IPS-18a (cell line): ENCODE results near the gene FERD3L.

Source experiments
- H3K27ac ChIP-seq: one replicate; pipeline ENCODE4 v1.5.1; 2013; ENCODE audit warnings: low read length
- H3K27me3 ChIP-seq: one replicate; pipeline ENCODE4 v1.6.1; 2013; ENCODE audit warnings: mild to moderate bottlenecking, low read length; ENCODE audit not compliant: control insufficient read depth, insufficient read depth
- H3K36me3 ChIP-seq: one replicate; pipeline ENCODE4 v1.6.1; 2013; ENCODE audit warnings: low read depth, low read length; ENCODE audit not compliant: control insufficient read depth
- H3K4me1 ChIP-seq: one replicate; pipeline ENCODE4 v1.6.1; 2013; ENCODE audit warnings: low read depth, low read length; ENCODE audit not compliant: control insufficient read depth
- H3K4me3 ChIP-seq: one replicate; pipeline ENCODE4 v1.5.1; 2013; ENCODE audit warnings: low read length
- H3K9ac ChIP-seq: one replicate; pipeline ENCODE4 v1.6.1; 2013; ENCODE audit warnings: mild to moderate bottlenecking, low read length, moderate library complexity
- H3K9me3 ChIP-seq: one replicate; pipeline ENCODE4 v1.6.1; 2013; ENCODE audit warnings: low read depth, low read length; ENCODE audit not compliant: control insufficient read depth

FERD3L gene

GRCh38 chr7:19133886-19134285 is 11.3 kb downstream of the FERD3L start:
- Histone ChIP-seq H3K4me3 (no peak overlapping the region), H3K27ac (no peak overlapping the region), H3K9ac (no peak overlapping the region), H3K9me3 (no peaks in the 10 kb centered on the region), H3K4me1 (no peaks in the 10 kb centered on the region), H3K36me3 (no peaks in the 10 kb centered on the region), H3K27me3 (no peaks in the 10 kb centered on the region)

DNA sequence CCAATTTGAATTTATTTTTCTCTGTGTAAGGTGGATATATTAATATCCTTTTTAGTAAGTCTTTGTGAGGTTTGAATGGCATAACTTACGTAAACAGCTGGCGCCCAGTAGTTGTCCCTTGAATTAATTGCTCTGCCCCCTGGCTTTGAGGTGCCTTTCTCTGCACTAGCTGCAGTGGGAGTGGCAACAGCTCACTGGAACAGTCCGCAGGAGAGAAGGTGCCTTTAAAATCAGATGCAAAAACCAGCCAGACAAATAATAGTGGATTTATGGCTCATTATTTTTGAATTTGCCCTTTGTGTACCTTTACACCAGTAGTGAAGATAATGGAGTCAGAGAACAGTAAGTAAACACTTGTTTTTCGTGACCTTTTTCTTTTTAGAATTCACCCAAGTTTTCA is 11.8 kb downstream of the FERD3L start:
- no peak overlapping the region for H3K9ac ChIP-seq
- H3K27me3 ChIP-seq: no peaks in the 10 kb centered on the region
- no peaks in the 10 kb centered on the region for H3K4me1 ChIP-seq
- no peaks in the 10 kb centered on the region for H3K9me3 ChIP-seq
- H3K36me3 ChIP-seq: no peaks in the 10 kb centered on the region
- no peak overlapping the region for H3K4me3 ChIP-seq
- H3K27ac ChIP-seq: no peak overlapping the region

DNA sequence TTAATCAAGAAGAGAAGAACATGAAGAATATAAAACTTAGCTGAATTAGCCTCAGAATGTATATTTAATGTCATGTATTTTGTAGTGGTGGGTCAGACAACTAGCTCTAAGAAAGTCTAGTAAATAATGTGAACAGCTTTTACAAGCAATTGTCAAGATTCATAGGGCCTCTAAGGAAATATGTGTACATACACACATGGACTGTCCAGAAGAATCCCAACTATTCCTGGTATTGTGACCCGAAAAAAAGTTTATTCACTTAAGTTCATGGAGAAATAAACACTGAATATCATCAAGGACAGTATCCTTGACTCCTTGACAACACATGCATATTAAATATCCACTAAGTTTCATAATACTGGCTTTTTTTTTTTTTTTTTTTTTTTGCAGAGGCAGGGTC is 16.4 kb downstream of the FERD3L start:
- no peak overlapping the region for H3K9ac ChIP-seq
- no peak overlapping the region for H3K27ac ChIP-seq
- H3K9me3 ChIP-seq: no peaks in the 10 kb centered on the region
- H3K4me1 ChIP-seq: no peaks in the 10 kb centered on the region
- H3K36me3 ChIP-seq: no peaks in the 10 kb centered on the region
- no peak overlapping the region for H3K4me3 ChIP-seq
- H3K27me3 ChIP-seq: no peaks in the 10 kb centered on the region

DNA sequence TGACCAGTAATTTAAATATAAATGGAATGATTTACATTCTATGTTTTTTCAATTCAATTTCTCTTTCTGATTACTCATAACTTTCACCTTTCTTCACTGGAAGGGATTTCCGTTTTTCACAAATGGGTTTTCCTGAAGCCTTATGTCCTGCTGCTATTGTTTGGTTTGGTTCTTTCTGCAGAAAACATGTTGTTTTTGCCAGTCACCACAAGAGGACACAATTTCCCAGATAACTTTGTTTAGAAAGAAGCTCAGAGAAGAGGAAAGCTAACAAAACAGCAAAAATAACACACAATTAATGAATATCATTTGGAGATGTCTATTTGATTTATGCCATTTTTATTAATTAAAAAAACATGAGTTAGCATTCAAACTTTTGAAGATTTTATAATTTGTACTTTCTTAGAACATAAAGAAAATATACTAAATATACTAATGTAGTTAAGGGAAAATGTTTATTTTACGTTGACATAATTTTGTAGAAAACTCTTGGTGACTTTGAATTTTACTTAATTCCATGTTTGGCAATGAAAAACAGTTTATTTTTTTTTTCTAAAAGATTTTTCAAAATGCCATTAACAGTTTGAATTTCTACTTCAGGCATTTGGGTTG is 23.1 kb downstream of the FERD3L start:
- Histone ChIP-seq H3K4me1 (peaks cover 15% of the 10 kb centered on the region), H3K4me3 (no peak overlapping the region), H3K9me3 (no peaks in the 10 kb centered on the region), H3K9ac (no peak overlapping the region), H3K27ac (no peak overlapping the region), H3K36me3 (no peaks in the 10 kb centered on the region), H3K27me3 (peaks cover 51% of the 10 kb centered on the region)

GRCh38 chr7:19119870-19120486 is 25.2 kb downstream of the FERD3L start:
- H3K27me3 ChIP-seq: peaks cover 70% of the 10 kb centered on the region

GRCh38 chr7:19119372-19119771 is 25.8 kb downstream of the FERD3L start:
- H3K27ac ChIP-seq: no peak overlapping the region
- H3K36me3 ChIP-seq: no peaks in the 10 kb centered on the region
- H3K4me1 ChIP-seq: peaks cover 20% of the 10 kb centered on the region
- H3K9me3 ChIP-seq: no peaks in the 10 kb centered on the region
- H3K27me3 ChIP-seq: peaks cover 76% of the 10 kb centered on the region
- peak overlapping the region; percentile 56 for H3K4me3 ChIP-seq
- no peak overlapping the region for H3K9ac ChIP-seq

More at GRCh38 chr7:19119870-19120486, 25.2 kb downstream of the FERD3L start:
- Histone ChIP-seq H3K9ac (no peak overlapping the region), H3K4me3 (no peak overlapping the region), H3K9me3 (no peaks in the 10 kb centered on the region), H3K36me3 (no peaks in the 10 kb centered on the region), H3K27ac (no peak overlapping the region), H3K4me1 (peaks cover 20% of the 10 kb centered on the region)

- no peak overlapping the region for H3K9ac ChIP-seq
- peaks cover 20% of the 10 kb centered on the region for H3K4me1 ChIP-seq
- H3K9me3 ChIP-seq: no peaks in the 10 kb centered on the region
- H3K4me3 ChIP-seq: peak overlapping the region; percentile 56
- H3K36me3 ChIP-seq: no peaks in the 10 kb centered on the region
- peaks cover 82% of the 10 kb centered on the region for H3K27me3 ChIP-seq
- no peak overlapping the region for H3K27ac ChIP-seq
These were observed 26.4 kb downstream of the FERD3L start for GRCh38 chr7:19118636-19119371.

DNA sequence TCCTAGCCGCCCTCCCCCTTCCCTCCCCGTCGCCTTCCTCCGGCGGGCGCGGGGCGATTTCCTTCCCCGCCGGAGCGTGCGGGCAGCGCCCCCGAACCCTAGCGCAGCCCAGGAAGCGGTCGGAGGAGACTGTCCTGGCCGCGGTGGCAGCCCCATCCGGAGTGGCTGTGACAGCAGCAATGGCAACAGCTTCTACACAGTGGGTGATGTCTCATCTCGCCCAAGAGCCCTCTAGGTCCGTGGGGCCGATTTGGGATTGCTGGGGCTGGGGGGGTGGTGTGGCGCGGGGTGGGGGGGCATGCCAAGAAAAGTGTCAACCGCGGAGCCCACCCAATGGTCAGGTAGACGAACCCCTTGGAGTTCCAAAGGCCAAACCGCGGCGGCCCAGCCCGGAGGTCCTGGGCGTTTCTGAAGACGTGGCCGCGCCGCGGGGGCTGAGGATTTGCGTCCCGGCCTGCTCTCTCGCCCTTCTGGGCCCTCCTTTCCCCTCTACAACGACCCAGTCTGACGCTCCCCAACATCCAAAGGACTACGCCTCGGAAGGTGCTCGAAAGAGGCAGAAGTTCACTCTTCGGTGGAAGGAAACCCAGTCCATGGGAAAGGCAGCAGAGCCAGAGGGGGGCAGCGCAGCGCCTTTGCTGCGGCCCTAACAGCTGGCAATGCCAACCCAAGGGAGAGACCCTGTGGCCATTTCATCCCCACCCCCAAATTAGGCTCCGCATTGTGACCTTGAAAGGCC is 27.2 kb downstream of the FERD3L start:
- Histone ChIP-seq H3K9ac (no peak overlapping the region), H3K36me3 (no peaks in the 10 kb centered on the region), H3K27ac (no peak overlapping the region), H3K4me1 (peaks cover 20% of the 10 kb centered on the region), H3K4me3 (peak overlapping the region; percentile 56), H3K9me3 (peaks cover under 1% of the 10 kb centered on the region), H3K27me3 (peaks cover 89% of the 10 kb centered on the region)

DNA sequence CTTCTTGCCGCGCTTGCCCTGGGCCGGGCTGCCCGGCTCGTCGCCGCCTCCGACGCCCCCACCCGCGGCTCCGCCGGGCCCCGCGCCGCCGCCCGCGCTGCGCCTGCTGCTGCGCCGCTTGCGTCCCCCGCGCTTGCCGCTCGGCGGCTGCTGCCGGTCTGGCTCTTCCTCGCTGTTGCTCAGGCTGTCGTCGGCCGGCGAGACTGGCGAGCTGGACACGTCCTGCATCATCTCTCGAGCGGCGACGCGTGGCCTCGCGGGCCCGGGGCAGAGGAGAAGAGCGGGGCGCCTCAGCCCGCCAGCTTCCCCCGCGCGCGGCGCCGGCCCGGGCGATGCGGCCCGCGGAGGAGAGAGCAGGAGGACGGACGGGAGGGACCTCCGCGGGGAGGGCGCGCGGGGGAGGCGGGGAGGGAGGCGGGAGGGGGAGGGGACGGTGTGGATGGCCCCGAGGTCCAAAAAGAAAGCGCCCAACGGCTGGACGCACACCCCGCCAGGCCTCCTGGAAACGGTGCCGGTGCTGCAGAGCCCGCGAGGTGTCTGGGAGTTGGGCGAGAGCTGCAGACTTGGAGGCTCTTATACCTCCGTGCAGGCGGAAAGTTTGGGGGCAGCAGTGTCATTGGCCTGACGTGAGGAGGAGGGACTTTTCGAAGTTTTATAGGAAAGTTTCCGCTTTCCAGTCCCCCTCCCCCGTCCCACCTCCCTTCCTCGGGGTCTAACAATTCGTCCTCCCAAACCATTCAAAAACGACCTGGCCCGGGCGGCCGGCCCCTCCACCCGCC is 27.9 kb downstream of the FERD3L start, which contains the start of gene TWIST1:
Gene TWIST1, minus strand, starts transcription at position 546 of the 779 bp plus-strand sequence. Its CDS starts 315 bp downstream, at position 231.
- peaks cover 97% of the 10 kb centered on the region for H3K27me3 ChIP-seq
- H3K27ac ChIP-seq: no peak within 1 kb of the TSS
- no peak within 1 kb of the TSS for H3K9ac ChIP-seq
- H3K4me3 ChIP-seq: peak within 1 kb of the TSS; percentile 72
- peaks cover 21% of the 10 kb centered on the region for H3K4me1 ChIP-seq
- H3K9me3 ChIP-seq: peaks cover 3% of the 10 kb centered on the region
- no peaks in the 10 kb centered on the region for H3K36me3 ChIP-seq

GRCh38 chr7:19116121-19117090 is 28.8 kb downstream of the FERD3L start:
- peak overlapping the region; percentile 72 for H3K4me3 ChIP-seq
- peaks cover 29% of the 10 kb centered on the region for H3K4me1 ChIP-seq
- H3K9me3 ChIP-seq: peaks cover 3% of the 10 kb centered on the region
- H3K36me3 ChIP-seq: no peaks in the 10 kb centered on the region
- H3K27ac ChIP-seq: no peak overlapping the region
- H3K27me3 ChIP-seq: peaks cover 98% of the 10 kb centered on the region
- no peak overlapping the region for H3K9ac ChIP-seq
